Glomerular visceral epithelial cell (primary cell): ENCODE data around the gene ZNF280D.
A peak's percentile ranks its signal among the peaks of the same experiment; 100 is the strongest.

Experiments
- DNase-seq: peaks from one replicate; pipeline ENCODE4 v3.0.0-alpha.2; 2016; ENCODE audit errors: extremely low spot score

Gene ZNF280D

DNA sequence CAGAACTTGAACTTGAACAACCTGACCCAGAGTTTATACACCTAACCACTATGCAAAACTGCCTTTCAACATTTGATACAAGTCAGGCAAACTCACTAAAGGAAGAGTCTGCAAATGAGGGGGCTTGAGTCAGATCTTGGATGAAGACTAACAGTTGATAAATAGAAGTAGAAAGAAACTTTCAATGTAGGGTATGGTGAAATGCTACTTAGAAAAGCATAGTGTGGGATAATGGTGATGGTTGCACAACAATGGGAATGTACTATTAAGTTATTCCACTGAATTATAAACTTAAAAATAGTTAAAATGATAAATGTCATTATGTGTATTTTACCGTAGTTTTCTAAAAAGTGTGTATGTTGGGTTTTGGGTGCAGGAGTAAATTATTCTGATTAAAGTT, 19.7 kb upstream of the ZNF280D start:
- no peak for DNase-seq

DNA sequence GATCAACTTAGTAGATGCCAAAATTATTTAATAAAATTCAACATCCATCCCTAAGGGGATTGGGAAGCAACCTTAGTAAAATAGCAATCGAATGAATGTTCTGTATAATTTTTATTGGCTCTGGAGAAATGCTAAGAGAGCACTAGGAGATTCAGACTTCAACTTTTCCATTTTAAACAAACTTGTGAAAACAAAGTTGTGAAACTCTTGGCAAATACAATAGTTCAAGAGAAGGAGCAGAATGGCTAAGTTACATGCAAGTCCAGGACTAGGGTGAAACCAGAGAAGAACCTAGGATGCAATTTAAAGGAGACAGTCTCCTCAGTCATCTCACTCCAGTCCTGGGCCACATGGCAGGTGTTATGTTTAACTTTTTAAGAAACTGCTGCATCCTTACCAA, 16.7 kb upstream of the ZNF280D start:
- DNase-seq, result no peak

DNA sequence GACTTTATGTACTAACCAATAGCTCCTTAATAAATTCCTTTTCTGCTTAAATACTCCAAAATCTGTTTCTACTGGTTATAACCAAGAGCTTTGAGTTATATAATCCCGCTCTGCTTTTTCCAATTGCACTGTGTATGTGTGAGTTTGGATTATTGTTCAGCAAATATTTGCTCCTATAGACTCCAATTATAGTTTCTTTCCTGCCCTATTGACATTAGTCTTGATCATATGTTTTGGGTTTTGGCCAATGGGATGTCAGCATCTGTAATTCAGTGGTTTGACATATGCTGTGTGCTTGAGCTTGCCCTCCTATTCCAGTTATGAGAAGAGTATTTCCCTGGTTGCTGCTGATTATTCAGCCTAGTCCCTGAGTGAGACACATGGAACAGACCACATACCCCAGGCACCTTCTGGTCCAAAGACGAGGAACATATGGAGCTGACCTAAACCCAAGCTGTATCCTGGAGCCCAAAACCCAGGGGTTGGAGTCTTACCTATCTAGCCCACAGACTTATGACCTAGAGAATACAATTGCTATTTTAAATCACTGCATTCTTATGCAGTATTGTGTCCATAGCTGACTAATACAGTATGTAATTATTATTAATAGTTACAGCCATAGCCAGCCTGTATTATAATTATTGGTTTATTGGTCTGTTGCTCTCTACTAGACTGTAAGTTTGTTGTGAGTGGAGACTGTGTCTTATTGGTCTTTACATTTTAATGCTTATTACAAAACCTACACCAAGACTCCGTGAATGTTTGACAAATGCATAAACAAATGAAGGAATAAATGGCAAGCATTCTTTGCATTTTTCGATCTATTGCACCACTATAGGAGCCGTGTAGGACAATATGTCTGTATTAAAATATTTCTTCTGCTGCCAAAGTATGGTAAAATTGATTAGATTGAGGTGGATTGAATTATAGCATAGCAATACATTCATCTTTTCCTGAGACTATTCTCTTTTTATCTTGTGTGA, 11.7 kb upstream of the ZNF280D start:
- no peak for DNase-seq

DNA sequence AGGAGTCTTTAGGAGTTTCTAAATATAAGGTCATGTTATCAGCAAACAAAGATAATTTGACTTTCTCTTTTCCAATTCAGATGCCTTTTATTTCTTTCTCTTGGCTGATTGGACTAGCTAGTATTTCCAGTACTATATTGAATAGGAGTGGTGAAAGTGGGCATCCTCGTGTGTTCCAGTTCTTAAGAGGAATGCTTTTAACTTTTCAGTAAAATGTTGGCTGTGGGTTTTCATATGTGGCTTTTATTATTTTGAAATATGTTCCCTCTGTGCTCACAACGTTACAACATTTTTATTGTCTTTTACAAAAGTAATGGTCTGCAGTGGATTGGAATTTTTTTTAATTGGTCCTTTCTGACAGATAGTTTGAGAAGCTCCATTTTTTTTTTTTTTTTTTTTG, 8.2 kb upstream of the ZNF280D start:
- DNase-seq, result no peak

DNA sequence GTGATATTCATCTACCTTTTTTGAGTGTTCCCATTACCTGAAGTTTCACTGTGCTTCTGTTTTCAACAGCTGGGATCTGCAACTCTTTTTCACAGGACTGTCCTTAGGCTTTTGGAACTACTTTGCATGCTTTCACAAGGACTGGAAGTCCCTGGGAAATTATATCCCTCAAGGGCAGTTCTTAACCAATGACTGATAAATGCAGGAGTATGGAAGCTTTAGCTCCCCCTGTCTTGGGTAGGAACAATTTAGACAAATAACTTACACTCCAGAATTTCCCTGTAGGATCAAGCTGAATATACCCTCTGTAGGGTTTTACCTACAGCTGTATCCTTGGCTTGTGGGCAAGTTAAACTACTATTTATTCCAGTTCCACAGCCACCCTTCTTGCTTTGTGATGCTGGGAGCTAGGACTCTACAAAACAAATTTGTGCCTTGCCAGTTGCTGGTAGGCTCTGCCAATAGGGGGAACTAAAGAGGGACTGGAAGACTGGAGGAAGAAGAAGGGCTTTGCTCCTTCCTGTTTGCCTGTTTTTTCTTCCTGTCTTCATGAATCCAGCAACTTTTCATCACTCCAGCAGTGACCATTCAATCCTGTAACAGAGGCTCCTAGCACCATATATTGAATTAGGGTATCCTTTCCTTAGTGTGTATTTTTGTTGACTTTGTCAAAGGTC, 6.8 kb upstream of the ZNF280D start:
- DNase-seq, result no peak

DNA sequence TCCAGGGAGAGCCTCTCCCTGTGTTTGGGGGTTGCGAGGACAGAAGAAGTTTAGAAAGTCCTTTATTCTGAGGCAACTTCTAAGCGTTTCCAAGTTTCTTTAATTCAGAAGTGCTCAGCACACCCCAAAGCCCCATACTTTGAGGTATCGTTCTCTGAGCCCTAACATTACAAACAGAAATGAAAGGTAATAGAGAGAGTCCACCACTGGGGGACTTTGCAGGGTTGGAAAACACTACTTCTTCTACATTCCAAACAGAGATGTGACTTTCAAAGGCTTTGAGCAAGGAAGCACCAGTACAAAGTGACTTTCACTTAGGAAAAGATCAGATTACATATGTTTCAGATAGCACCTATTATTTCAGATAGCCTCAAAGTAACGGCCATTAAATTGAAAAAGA, 6.2 kb upstream of the ZNF280D start:
- DNase-seq, result no peak

DNA sequence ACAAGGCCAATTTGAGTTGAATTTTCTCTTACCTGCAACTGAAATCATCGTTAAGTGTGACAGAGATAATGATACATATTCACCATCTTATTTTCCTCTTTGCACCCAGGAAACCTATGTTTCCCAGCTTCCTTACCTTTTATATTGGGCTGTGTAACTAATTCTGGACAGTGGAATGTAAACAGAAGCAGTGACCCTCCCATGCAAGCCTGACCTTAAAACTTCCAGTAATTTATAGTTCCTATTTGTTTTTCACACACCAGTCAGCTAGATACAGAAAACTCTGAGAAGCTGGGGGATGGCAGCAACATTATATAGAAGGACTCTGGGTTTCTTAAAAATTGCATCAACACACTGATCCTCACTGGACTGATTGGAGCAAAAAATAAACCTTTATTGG, 4.5 kb upstream of the ZNF280D start:
- no peak for DNase-seq

DNA sequence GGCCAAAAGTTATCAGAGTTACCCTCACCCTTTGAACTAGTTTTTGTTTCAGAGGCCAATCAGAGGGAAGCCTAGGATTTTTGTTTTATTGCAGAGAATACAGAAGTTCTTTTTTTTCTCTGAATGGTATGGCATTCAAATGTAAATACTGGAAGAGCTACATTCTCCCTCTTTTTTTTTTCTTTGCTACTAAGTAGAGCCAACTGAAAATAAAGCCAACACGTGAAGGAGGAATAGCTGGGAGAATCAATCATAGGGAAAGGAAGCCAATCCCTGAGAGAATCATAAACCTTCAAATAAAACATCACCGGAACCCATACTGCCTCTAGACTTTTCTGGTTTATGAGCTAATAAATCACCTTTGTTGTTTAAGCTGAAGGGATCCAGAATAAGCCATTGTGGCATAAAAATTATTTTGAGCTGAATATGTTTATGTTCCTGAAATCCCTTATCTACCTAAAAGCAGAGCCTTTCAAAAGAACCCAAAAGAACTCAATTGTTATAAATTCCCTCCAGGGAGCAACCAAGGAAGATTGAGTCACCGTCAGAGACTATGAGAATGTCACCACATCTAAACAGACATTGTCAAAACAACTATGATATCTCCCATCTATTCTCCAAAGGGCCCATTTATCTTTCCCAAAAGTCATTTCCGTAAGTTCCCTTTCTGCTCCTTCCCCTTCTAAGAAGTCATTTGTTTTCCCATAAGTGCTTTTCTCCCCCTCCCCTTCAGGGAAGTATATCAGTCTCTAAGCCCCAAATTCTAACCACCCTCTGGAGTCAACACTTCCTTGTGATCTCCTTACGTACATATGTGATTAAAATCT, 3.8 kb upstream of the ZNF280D start:
- no peak for DNase-seq

DNA sequence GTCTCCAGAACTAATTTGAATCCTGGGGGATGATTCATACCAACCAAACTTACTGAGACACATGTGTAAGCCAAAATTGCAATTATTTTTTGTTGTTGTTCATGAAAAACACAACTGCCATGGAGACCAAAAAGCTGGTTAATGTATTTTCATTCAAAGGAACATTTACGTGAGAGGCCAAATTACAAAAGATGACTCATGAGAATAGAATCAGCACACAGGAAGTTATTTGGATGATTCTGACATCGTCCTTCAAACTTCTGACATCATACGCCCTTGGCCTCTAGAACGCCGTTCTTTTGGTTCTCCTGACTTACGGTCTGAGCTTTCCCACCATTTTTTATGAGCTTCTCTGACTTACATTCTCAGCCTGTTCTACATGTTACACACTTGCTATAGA, 3.0 kb upstream of the ZNF280D start:
- DNase-seq, result peak; percentile 13

DNA sequence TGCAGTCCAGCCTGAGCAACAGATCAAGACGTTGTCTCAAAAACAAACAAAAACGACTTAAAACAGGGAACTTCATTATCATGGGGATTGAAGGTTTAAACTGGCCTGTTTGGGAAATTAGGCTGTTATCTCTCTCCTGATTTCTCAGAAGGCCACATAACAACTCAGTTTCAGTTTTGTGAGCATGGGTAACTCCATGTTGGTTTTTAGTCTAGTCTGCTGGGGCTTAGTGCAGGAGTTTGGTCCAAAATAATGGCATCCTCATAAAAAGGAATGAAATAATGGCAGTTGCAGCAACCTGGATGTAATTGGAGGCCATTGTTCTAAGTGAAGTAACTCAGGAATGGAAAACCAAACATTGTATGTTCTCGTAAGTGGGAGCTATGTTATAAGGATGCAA, 2.3 kb upstream of the ZNF280D start:
- no peak for DNase-seq

DNA sequence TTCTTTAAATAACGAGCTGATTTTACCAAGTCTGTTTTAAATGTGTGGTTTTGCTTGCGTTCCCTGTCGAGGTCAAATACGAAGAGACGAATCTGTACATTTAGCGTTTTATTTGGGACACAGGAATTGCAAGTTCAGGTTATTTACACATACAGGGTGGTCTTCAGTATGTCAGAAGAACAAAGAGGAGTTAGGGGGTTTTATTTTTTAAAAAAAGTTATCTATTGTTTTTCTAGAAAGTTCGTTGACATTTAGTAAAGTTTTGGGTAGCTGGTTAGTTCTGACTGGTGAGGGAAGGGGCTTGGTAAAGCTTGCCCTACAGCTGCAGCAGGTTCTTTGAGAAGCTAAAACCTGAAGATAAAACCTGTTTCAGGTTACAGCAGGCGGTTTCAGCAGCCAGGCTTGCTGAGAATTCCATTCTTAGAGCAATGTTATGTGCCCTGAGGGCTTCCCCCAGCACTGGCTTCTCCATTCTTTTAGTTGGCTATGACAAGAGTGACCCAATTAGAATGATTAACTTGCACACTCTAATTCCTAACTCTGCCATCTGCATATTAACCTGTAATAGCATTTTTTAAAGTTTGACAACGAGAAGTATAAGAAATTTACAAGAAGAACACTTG, 815 bp upstream of the ZNF280D start:
- DNase-seq, result no peak

DNA sequence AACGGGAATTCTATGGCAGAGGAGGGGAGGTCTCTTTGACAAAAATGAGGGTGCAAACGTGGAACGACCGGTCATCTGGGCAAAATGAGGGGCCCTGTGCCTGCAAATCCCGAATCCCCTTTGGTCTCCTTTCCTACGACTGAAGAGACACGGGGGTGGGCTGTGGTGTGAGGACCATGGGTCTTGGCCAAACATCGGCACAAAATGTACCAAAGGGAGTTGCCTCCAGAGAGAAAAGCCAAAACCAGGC, 498 bp downstream of the ZNF280D start:
- no peak for DNase-seq

DNA sequence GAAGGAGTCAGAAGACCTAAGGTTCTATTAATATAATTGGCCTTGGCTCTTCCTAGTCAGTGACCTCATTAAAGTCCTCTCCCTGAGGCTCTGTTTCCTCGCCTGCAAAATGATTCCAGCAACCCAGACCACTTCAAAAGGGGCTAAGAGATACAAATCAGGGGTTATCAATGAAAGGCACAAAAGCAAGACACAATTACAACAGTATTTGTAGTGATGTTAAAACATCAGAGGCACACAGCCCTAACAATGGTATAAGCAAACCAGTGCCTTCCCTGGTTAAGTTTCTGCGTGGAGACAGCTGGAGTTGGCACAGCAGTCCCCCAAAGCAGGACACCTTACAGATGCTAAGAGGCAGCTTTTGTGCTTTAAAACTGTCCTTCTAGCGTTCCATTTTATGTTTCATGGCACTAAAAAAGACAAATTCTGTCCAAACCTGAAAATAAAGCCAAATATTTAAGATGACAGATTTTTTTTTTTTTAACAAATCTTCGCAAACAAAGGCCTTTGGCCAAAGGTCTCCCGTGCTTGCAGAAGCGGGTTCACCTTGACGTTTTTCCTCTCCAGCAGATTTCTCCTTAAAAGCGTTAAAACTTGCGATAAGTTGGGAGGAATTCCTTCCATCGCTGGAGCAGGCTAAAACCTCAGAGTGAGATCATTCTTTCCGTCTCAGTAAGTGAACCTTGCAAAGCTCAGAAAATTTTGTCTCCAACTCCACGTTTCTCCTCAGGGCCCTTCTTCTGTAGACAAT, 999 bp downstream of the ZNF280D start:
- DNase-seq, result peak; percentile 54

DNA sequence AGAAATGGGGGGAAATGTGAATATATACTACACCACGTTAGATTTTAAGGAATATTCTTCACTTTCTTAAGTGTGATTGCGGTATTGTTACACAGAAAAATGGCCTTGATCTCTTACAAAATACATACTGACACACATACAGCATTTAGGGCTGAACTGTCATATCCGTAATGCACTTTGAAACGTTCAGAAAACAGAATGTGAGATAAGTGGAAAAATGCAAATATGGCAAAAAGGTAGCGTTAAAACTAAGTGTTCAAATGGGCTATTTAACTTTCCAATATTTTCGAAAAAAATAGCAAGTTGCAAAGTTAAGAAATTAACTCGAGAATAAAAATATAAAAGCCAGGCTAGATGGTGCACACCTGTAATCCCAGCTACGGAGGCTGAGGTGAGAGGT, 1.8 kb downstream of the ZNF280D start:
- DNase-seq, result no peak

DNA sequence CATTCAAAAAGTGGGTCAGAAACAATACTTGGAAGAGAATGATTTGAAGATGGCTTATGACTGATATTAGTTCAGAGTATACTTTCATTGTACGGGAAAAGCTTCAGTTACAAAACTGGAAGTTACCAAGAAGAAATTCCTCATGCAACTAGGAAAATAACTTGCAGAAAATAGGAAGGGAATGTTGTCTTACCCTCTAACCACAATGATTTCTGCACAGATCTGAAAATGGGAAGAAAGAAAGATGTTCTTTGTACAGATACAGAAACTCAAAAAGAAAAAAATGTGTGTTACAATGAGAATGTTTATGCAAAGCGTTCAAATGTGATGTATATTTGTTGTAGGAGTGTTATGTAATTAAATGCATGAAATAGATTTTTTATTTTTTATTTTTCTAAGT, 3.7 kb downstream of the ZNF280D start:
- DNase-seq, result no peak

DNA sequence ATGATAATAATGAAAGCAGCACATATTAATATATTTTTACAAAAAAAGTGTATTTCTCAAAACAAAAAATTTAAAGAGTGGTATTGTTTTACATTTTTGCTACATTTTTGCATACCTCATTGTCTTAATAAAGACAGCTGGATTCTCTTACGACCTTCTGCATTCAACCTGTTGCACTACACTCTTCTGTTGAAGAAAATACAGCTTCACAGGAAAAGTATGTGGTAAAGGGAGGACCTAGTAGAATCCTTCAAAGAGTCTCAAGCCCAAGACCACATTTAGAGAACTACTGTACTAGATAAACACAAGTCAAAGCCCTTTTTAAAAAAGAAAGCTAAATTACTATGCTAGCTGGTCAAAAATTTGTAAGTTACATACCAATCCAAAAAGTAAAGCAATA, 7.9 kb downstream of the ZNF280D start:
- DNase-seq, result no peak

DNA sequence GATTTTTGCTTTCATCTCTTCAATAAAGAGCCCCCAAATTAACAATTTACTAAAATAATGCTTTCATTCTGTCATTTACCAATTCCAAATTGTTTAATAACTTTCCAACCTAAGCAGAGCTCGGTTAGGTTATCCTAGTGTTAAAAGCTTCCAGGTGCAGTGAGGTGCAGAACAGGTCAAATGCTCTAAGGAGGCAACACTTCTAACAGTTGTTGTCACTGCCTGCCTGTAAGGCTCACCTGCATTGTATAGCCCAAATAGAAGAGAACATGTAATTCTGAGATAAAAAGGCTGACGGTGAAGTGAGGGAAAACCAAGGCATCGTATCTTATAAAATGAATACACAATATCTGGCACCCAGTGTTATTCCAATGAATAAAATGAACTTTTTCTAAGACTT, 9.1 kb downstream of the ZNF280D start:
- DNase-seq, result no peak

DNA sequence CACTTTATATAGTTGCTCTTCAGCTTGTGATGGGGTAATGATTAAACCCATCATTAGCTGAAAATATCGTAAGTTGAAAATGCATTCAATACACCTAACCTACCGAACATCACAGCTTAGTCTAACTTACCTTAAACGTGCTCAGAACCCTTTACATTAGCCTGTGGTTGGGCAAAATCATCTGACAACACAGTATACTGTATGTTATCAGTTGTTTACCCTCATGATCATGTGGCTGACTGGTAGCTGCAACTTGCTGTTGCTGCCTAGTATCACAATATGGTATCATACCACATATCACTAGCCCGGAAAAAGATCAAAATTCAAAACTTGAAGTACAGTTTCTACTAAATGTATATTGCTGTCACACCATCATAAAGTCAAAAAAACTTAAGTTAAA, 9.5 kb downstream of the ZNF280D start:
- DNase-seq, result no peak

DNA sequence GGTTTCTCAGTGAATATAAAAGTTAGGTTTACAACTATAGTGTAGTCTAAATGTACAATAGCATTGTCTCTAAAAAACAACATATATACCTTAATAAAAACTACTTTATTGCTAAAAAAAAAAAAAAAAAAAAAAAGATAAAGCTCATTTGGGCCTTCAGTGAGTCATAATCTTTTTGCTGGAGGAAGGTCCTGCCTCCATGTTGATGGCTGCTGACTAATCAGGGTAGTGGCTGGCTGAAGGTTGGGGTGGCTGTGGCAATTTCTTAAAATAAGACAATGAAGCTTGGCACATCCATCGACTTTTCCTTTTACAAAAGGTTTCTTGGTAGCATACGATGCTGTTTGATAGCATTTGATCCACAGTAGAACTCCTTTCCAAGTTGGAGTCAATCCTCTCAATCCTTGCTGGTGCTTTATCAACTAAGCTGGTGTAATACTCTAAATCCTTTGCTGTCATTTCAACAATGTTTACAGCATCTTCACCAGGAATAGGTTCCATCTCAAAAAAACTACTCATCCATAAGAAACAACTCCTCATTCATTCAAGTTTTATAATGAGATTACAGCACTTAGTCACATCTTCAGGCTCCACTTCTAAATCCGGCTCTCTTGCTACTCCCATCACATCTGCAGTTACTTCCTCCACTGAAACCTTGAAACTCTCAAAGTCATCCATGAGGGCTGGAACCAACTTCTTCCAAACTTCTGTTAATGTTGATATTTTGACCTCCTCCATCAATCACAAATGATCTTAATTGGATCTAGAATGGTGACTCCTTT, 13.3 kb downstream of the ZNF280D start:
- no peak for DNase-seq

DNA sequence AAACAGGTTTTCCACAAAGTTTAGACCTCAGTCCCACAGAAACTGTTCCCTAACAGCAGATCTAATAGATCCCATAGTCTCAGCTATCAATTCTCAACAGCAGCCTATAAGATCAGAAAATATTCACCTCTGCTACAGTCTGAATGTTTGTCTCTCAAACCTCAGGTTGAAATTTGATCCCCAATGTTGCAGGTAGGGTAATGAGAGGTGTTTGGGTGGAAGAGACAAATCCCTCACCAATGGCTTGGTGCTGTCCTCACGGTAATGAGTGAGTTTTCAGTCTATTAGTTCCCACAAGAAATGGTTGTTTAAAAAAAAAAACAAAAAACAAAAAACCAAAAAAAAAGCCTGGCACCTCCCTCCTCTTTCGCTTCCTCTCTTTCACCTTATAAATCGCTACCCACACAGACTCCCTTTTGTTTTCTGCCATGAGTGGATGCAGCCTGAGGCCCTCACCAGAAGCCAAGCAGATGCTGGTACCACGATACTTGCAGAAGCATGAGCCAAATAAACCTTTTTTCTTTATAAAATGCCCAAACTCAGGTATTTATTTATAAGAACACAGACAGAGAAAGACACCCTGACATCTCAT, 14.2 kb downstream of the ZNF280D start:
- no peak for DNase-seq
